ENCODE data around the gene MEAF6. TPM values are rescaled to one million over a fixed set of nuclear protein-coding genes. Genes with fewer than 3 reads are reported as not detected.

MEAF6 gene
- total RNA-seq, 1 donor from 2014 or later: 44.2 TPM

GRCh38 chr1:37483785-37484184, 30.8 kb downstream of the MEAF6 start:
- DNase-seq: no peak

DNA sequence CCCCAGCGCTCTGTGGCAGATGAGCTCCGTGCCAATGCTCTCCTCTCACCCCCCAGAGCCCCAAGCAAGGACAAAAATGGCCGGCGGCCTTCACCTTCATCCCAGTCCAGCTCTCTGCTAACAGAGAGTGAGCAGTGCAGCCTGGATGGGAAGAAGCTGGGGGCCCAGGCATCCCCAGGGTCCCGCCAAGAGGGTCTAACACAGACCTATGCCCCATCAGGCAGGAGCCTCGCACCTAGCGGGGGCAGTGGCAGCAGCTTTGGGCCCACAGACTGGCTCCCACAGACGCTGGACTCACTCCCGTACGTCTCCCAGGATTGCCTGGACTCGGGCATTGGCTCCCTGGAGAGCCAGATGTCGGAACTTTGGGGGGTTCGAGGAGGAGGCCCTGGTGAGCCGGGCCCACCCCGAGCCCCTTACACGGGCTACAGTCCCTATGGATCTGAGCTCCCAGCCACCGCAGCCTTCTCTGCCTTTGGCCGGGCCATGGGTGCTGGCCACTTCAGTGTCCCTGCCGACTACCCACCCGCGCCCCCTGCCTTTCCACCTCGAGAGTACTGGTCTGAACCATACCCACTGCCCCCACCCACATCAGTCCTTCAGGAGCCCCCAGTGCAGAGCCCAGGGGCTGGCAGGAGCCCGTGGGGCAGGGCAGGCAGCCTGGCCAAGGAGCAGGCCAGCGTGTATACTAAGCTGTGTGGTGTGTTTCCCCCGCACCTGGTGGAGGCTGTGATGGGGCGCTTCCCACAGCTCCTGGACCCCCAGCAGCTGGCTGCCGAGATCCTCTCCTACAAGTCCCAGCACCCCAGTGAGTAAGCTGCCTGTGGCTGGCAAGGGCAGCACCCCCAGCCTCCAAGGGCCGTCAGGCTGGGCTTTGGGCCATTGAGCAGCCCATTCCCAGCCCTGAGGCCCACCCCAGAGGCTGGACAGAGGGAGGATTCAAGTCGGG, 31.5 kb downstream of the MEAF6 start:
- DNase-seq: no peak

DNA sequence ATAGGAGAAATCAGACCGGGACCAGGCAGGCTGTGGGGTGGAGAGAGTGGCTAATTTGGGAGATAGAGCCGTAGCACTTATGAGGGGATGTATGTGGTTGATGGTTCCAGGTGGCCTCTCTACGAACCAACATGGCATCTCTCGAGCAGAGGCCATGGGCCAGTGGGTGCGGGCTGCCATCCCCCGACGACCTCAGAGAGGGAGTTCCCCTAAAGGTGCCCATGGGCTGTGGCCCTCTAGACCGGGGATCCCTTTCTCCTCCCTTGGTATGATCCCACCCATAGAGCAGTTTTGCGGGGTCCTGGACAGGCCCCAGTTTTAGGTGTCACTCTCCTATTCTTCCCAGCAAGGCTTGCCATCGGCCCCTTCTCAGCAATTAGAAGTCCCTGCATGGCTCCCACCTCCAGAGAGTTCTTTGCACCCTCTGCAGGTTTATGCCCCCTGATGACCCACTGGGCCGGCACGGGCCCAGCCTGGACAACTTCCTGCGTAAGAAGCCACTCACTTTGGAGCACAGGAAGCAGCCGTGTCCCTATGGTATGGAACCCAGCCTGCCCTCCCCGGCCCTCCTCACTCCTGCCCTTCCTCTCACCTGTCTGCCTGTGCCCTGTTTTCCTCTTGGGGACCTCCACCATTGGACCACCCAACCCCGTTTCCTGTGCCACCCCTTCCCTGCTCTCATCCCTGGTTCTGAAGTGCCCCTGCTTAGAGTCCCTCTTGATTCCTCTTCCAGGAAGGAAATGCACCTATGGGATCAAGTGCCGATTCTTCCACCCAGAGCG, 32.4 kb downstream of the MEAF6 start:
- DNase-seq: no peak

DNA sequence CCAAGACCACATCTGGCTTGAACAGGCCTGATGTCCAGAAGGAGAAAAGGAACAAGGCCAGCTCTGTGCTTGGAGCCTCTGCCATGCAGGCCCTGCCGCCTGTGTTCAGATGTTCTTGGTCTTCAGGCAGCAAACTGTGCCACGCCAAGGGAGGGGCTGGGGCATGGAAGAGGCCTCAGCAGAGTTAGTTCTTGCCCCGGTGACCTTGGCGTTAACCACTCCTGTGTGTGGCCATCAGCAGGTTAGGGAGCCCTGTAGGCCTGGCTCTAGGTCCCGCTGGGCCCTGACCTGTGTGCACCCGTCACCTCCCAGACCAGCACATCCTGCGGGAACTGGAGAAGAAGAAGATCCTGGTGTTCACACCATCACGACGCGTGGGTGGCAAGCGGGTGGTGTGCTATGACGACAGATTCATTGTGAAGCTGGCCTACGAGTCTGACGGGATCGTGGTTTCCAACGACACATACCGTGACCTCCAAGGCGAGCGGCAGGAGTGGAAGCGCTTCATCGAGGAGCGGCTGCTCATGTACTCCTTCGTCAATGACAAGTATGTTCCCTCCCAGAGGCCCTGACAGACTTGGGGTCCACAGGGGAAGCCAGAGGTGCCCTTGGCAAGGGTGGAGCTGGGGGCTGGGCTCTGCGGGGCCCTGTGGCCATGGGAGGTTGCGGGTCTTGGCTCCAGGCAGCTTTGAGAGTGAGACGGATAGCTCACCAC, 33.1 kb downstream of the MEAF6 start:
- no peak for DNase-seq

DNA sequence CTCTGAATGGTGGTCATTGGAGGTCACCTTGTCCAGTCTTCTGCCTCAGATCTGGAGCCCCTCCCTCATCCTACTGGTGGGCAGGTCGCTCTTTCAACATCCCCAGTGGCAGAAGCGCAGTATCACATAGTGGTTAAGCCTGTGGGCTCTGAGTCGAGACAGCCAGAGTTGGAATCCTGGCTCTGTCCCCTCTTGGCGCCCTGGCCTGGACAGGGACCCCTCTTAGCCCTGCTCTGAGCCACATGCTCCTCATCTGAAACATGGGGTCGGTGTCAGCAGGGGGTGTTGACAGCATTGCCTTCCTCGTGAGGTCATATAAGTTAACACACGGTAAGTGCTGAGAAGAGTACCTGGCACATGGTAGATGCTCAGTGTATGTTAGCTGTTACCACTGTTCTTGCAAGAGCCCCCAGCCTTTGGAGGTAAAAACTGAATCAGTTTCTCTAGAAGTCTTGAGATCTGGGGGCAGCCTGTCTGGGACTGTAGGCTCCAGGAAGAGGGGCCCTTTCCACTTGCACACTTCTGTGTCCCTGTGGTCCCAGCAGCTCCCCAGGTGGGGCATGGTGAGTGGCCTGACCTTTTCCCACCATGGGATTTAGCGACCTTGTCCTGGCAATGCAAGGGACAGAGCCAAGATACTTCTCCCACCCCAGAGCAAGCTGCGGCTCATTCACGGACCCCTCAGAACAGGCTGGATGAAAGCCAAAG, 33.8 kb downstream of the MEAF6 start:
- no peak for DNase-seq

DNA sequence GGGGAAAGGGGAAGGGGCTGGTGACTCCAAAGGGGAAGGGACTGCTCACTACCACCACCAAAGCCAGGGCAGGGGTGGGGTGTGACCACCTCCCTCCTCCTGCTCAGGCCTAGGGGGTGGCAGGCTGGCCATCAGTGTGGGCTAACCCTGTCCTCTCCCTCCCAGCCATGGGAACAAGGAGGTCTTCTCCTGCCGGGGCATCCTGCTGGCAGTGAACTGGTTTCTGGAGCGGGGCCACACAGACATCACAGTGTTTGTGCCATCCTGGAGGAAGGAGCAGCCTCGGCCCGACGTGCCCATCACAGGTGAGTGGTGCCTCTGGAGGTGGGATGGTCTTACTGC, 34.5 kb downstream of the MEAF6 start:
- no peak for DNase-seq

GRCh38 chr1:37479255-37480124, 35.1 kb downstream of the MEAF6 start:
- DNase-seq: no peak

DNA sequence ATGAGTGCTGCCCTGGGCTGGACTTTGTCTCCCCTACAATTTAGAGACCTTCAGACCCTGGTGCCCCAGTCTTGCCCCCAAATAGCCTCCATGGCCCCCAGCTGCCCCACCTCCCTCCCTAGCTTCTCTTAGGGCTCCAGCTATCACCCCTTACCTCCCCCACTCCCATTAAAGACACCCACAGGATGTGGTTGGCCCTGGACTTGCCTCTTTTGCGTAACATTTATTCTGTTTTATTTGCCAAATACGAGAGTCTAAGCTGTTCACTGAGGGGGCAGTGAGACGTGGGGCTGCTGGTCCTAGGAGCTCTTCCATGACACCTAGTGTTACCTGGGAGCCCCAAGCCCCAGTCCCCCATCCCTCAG, 35.7 kb downstream of the MEAF6 start:
- DNase-seq: no peak

GRCh38 chr1:37478451-37478881, 36.1 kb downstream of the MEAF6 start:
- DNase-seq: no peak

- no peak for DNase-seq
These were observed 36.6 kb downstream of the MEAF6 start for GRCh38 chr1:37477946-37478345.

- DNase-seq: no peak
These were observed 37.2 kb downstream of the MEAF6 start for GRCh38 chr1:37477198-37477931.

DNA sequence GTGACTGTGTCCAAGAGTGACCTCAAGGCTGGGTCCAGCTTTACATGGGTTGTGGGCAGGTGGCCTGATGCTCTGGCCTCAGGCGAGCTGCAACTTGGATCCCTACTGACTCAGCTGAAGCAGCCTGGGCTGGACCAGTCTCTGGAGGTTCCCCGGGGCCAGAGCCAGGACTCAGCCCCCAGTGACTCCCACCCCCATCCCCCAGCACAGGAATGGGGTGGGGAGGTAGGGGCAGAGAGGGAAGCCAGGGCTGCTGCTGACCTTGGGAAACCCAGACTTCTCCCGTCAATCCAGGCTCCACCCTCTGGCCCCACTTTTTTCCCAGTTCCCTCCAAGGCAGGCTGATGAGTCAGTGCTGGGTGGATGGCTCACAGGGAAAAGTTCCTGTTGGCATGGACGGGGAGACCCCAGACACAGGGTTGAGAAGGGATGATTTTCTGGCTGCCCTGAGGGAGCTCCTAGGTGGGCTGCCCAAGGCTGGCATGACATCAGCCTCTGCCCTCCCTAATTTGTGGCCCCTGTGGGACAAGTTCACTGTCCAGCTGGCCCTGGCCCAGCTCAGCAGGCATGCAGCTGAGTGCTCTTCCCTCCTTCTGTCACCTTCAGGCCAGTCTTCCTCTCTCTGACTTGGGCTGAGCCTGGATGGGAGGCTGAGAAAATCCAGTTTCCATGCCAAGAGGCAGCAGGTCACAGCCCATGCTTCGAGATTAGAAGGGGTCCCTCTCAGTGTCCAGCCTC, 37.9 kb downstream of the MEAF6 start:
- DNase-seq: no peak

DNA sequence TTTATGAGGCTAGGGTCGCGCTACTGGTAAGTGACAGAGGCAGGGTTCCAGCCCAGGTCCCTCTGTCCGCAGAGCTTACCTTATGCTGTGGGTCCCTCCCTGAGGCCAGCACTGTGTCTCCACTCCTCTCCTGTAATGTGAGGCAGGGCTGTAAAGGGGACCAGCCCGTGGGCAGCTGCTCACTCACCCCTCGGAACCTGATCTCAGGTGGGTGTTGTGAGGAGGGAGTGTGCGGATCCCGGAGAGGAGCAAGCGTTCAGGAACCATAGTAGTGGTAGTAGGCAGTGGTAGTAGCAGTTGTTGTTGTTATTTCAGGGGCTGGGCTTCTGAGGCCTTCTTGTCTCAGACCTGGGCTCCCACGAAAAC, 38.5 kb downstream of the MEAF6 start:
- no peak for DNase-seq

DNA sequence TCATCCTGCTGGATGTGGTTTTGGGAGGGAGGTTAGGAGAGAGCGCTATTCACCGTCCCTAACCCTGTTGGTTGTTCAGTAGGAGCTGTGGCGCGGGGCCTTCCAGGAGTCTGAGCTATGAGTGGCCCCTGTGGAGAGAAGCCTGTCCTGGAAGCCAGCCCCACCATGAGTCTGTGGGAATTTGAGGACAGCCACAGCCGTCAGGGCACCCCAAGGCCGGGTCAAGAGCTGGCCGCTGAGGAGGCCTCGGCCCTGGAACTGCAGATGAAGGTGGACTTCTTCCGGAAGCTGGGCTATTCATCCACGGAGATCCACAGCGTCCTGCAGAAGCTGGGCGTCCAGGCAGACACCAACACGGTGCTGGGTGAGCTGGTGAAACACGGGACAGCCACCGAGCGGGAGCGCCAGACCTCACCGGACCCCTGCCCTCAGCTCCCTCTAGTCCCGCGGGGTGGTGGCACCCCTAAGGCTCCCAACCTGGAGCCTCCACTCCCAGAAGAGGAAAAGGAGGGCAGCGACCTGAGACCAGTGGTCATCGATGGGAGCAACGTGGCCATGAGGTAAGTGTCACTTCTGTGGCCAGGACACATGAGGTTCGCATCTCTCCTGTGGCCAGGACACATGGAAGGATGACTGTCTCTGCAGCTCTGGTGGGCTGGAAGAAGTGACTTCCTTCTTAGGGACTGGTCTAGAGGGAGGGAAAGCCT, 39.0 kb downstream of the MEAF6 start:
- DNase-seq: no peak

- DNase-seq: no peak
These were observed 39.7 kb downstream of the MEAF6 start for GRCh38 chr1:37474697-37475379.

GRCh38 chr1:37474046-37474696, 40.4 kb downstream of the MEAF6 start, which contains the start of gene ZC3H12A:
Gene ZC3H12A, plus strand, starts transcription at chr1:37474580. Its CDS starts 917 bp downstream, at chr1:37475497.
- peak; percentile 33 for DNase-seq

DNA sequence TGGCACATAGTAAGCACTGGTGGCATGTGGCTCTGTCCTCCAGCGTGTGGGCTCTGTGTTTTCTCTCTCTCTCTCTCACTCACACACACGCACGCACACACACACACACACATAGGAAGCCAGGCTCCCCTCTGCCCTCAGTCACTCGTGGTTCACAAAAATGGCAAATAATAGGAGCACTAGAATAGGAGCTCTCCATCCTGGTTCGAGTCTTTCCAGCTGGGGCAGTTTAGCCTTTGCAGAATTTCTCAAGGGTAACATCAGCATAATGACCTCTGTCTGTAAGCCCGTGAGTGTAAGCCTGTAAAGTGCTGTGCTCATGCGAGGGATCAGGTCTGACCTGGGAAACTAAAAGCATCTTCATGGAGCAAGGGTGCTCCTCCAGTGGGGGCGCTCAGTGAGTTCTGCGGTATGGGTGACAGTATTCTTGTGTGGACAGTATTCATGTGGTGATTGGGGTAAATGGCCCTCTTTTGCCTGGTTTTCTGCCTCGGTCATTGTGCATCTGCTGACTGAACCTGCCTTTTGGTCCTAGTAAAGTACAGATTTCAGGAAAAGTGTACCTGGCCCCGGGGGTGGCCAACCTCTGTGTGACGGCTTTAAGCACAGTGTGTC, 41.0 kb downstream of the MEAF6 start:
- DNase-seq: no peak
